ENCODE measurements around the gene FOXJ2.
"Not testable (repeated sequence)": the region's sequence is repeated elsewhere in the genome, so short reads cannot be mapped to it uniquely, and the experiment has no call there.

The FOXJ2 gene

DNA sequence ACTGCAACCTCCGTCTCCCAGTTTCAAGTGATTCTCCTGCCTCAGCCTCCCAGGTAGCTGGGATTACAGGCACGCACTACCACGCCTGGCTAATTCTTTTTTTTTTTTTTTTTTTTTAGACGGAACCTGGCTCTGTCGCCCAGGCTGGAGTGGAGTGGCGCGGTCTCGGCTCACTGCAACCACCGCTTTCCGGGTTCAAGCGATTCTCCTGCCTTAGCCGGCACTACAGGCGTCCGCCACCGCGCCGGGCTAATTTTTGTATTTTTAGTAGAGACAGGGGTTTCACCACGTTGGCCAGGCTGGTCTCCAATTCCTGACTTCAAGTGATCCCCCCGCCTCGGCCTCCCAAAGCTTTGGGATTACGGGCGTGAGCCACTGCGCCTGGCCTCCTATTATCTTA, 1.5 kb upstream of the FOXJ2 start:
- DNase-seq = not testable (repeated sequence)

DNA sequence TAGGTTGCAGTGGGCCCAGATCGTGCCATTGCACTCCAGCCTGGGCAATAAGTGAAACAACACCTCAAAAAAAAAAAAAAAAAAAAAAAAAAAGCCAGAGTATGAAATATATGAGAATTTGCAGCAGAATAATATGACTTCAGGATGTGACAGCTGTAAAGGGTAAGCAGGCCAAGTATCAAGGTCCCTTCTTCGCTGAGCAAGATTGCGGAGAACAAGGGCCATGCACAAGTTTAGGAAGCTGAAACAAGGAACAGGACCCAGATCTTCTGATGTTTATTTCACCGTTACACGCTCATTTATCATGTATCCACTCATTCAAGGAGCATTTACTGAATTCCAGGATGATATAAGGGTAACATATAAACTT, 659 bp upstream of the FOXJ2 start:
- DNase-seq = no peak

DNA sequence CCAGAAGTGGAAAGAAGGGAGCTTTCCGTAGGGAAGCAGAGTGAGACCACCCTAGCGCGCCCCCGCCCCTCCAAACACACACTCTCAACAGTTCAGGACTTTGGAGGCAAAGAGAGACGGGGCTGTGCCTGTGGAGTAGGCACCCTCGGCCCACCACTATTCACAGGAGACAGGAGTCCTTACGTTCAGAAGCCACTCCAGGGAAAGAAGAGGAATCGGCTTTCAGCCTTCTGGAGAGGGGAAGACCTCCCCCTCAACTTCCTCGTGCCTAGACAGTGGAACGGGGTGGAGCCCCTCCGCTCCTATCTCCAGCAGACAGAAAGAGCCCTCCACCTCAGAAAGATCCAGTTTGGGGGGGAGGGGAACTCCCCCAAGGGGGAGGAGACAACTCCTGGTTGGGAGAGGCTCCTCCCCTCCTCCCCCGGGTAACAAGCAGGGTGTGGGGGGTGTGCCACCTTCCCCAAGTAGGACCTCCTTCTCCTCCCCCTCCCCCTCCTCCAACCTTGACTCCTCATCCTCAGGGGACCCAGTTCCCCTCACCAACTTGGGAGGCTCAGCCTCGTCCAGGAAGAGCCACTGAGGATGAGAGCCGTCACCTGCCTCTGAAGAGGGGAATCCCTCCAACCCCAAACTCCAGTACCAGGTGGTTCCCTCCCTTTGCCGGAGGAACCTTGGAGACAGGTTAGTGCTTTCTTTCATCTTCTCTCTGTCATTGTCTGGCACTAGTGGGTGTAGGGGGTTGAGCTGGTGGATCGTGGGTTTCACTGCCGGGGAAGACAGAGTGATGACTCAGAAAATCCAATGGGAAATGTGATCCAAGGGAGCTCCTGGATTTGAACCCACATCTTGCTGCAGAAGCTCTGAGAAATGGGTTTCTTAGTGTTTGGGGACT, 883 bp downstream of the FOXJ2 start:
- no peak for DNase-seq

DNA sequence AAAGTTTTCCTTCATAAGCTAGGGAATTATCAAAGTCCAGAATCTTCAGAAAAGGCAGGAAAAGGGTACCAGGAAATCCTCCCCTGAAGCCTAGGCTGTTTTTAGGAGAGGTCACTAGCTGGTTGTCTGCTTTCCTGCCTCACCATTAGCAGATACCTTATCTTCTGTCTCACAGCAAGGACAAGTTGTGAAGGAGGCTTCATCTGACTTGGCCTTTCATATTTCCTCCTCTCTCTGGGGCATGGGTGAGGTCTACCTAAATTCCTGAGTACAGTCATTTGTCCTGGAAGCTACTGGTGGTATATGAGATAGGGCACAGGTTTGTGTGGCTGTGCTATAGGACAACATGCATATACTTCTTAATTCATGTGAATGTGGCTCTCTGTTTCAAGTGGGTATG, 2.3 kb downstream of the FOXJ2 start:
- no peak for DNase-seq

DNA sequence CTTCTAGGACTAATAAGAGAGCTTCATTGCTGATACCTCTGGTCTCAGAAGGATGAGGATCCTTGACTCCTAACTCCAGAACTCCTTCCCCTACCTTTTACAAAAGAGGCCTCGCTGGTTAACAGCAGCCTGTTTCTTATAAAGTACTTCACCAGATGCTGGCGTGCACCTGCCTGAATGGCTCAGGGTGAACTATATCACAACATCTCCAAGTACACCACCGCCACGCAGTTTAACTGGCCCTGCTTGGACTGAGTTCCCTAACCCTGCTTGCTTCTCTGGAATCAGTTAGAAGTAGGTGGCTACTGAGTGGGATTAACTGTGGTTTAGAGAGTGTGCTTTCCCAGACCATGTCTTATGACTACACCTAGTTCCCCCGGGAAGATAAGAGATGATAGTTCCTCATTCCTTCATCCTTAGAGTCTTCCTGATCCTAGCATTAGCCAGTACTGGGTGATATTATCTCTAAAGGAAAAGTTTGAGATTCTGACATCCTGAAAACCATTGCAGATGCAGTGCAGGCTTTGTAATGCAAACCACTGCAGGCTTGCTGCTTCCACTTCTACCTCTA, 3.0 kb downstream of the FOXJ2 start:
- DNase-seq = no peak

DNA sequence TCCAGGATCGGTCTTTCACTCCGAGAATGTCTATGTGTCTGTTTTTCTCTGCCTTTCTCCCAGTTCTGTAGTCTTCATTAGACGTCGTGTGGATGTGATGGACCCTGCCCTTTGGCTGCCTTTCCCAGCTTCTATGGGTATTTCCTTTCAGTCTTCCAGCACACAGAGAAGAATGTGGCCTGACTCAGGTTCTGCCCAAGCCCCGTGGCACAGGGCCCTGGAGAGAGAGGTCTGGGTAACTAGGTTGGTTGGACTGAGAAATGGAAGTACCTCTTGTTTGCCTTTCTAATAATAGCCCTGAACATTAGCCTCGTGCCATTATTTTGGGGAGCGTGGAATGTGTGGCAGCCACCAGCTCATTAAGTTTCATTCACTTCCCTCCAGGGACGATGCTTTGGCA, 3.8 kb downstream of the FOXJ2 start:
- DNase-seq = no peak

DNA sequence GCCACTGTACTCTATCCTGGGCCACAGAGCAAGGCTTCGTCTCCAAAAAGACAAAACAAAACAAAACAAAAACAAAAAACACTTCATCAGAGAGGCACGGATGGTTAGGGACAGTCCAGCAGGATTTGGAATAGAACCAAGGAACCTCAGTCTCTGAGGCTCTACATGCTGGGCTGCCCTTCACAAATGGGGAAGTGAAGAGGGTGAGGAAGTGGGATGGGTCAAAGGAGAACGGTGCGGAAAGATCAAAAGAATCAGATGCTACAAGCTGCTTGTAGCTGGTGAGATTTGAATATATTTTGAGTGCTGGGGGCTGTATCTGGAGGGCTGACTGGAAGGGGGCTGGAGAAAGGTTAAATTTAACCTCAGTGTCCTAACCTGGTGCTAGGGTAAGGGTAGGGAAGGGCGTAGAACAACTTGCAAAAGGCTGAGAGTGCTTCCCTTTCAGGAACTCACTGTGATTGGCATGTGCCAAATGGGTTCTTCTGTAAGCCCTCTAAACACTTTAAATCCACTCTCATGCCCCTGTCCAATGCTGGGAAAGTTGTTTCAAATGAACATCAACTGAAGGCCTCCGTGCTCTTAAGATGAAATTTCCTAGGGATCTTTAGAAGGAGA, 4.6 kb downstream of the FOXJ2 start:
- DNase-seq = no peak

DNA sequence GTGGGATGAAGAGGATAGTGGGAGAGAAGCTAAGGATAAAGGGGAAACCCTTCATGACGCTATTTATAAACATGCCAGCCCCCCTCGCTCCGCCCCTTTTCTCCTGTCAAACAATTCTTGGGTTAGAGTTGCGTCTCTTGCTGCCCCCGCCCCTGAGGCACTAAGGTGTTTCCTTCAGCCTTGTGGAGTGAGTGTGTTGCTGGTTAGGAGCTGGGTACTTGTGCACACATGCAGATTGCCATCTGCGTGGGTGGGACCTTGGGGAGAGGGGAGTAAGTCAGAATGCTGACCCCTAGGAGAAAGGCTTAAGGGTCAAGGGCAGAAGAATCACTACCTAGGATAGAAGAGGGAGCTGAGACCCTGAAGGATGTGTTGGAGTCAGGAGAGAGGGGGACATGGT, 5.4 kb downstream of the FOXJ2 start:
- no peak for DNase-seq

DNA sequence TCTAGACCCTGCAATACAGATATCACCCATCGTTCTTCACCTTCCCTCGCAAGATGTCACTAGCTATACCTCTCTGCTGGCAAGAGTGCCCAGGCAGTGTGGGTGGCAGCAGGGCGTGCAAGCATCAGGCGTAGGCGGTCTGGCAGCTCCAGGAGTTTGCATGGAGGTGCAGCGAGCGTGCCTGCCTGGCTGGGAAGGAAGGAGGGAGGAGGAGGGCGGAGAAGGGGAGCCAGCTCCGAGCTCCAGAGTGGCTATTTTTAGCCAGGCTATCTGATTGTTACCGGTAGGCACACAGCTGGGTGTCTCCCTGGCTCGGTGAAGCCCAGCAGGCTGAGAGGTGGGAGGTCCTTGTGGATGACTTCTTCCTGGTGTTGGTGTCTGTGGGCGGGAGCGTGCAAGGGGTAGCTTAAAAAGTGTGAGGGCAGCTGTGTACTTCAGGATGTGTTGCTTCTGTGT, 6.2 kb downstream of the FOXJ2 start:
- peak; percentile 39 for DNase-seq

DNA sequence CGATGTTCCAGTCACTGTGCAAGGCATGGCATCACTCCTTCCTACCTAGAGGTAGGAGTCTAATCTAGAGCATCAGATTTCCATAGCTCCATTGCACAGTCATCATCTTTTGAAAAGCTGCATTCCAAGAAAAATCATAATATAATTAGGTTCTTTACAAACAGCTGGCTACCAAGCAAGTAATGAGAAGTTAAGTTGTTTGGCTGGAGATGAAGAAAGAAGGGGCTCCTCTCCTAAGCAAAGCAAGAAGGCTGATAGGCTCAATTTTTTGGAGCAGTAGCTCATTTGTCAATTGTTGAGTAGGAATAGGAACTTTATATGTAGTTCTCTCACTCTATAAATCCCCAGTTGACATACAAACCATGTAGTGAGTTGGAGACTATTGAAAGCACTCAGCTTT, 8.3 kb downstream of the FOXJ2 start:
- DNase-seq = no peak

DNA sequence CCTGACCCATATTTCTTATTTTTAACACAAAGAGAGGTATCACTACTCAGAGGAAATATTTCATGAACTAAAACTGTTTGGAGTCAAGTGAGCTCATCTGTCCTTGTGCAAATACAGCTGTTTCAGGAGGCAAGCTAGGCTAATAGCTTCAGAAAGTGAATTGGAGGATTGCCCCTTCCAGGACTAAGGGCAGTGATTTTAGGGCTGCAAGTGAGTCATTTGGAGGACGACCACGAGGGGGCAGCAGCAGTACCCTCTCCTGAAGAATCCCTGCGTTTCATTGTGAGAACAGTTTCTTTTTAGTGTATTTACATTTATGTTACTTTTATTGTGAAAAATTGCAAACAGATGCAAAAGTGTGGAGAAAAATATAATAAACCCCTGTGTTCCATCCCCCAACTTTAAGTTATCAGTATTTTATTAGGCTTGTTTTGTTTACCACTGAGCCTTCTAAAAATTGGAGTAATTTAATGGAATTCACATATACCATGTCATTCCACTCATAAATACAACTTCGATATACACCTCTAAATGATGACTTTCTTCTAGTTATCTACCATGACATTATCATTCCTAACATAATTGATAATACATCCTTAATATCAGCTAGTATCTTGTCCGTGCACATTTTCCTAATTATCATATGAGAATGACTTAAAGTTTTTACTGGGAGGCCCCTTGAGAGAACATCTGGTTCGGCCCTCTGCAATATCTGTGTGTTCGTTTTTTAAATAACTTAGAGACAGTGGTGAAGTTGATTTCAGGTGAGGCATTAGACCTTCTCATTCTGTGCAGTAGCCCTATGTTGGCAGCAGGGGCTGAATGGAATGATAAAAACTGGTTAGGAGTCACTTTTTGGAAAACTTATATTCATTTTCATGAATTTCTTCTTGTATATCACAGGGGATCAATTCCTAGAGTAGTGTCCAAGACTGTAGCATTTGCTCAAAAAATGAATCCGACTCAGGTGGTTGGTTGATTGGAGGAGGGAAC, 13.7 kb downstream of the FOXJ2 start:
- DNase-seq = no peak

DNA sequence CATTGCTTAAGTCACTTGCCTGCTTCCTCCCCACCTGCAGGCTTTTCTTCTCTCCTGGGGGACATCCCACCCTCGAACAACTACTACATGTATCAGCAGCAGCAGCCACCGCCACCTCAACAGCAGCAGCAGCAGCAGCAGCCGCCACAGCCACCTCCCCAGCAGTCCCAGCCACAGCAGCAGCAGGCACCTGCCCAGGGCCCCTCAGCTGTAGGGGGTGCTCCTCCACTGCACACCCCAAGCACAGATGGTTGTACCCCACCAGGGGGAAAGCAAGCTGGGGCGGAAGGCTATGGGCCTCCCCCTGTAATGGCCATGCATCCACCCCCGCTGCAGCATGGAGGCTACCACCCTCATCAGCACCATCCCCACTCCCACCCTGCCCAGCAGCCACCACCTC, 15.3 kb downstream of the FOXJ2 start:
- DNase-seq = no peak

DNA sequence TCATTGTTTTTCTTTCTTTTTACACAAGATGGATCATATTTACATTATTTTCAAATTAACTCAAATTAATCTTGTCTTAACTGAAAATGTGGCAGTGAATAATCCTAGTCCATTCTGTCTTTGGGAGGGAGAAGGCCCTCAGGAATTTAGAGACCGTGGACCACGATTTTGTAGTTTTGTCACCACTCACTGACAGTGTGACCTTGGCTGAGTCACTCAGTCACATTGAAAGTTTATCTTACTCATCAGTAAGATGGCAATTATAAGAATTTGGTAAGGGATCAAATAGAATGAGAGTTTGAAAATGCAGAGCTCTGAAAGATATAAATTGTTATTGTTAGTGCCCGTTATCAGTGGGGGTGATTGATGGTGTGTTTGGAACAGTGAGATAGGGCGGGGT, 16.4 kb downstream of the FOXJ2 start:
- DNase-seq = no peak

DNA sequence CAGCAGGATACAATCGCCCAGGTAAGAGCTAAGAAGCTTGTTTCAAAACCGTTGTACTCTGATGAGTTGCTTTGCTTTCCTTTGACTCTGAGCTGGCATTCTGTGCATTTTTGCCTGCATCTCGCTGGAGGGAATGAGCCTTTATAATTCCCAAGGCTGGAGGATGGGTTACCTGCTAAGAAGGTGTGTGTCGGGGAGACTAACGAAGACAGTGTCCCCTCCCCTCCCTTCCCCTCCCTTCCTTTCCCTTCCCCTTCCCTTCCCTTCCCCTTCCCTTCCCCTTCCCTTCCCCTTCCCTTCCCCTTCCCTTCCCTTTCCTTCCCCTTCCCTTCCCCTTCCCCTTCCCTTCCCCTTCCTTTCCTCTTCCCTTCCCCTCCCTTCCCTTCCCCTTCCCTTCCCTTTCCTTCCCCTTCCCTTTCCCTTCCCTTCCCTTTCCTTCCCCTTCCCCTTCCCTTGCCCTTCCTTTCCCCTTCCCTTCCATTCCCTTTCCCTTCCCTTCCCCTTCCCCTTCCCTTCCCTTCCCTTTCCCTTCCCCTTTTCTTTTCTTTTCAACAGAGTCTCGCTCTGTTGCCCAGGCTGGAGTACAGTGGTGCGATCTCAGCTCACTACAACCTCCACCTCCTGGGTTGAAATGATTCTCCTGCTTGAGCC, 18.2 kb downstream of the FOXJ2 start:
- no peak for DNase-seq

DNA sequence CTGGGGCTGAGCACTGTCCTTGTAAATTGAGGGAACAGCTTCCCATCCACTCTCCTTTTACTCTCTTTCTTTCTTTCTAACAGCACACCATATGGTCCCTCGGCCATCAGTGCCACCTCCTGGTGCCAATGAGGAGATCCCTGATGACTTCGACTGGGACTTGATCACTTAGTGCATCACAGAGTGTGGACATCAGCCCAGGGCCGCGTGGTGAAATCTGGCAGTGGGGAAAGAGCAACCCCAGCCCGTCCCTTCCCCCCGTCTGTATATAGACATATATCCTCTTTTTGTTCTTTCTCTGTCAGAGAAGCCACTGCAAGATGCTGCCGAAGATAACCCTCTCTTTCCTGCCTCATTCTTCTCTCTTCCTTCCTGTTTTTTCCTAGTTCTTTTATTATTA, 20.2 kb downstream of the FOXJ2 start:
- no peak for DNase-seq

DNA sequence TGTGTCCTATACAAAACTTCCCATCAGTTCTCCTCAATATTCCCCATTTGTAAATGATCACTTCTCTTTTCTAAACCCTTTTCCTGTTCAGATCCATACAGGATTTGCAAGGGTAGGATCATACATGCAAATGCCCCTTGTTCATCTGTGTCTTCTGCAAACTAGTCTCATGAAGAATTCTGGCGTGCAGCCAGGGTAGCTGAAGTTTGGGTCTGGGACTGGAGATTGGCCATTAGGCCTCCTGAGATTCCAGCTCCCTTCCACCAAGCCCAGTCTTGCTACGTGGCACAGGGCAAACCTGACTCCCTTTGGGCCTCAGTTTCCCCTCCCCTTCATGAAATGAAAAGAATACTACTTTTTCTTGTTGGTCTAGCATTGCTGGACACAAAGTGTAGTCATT, 22.3 kb downstream of the FOXJ2 start:
- DNase-seq = no peak

DNA sequence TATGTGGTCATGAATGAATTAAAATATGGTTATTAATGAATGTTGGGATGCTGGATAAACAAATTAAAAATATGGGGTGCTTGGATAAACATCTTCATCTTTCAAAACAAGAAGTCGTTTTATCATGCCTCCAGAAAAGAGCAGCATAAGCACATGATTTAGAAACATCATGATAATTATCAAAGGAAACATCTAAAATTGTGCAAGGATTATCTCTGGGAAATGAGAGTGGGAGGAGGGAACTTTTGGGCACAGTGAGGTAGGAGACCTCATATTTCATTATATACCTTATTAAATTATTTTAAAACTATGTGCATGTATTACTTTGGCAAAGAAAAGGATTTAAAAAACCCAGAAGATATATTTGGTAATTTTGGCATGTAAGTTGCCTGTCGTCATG, 24.8 kb downstream of the FOXJ2 start:
- no peak for DNase-seq

DNA sequence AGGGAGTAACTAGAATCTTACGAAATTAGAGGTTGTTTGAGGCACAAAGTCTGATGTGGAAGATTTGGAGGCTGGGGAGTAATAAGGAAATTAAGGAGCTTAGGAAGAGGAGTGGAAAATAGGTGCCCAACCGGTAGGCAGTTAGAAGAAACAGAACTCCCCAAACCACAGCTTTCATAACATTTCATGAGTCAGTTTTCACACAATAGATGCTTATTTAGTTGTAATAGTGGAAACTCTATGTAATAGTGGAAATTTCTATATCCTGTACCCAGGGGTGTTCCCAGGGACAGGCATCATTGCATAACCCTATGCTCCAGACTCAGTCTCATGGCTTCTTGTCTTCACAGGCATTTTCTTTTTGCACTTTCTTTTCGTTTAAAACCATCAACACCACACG, 25.3 kb downstream of the FOXJ2 start:
- DNase-seq = no peak

DNA sequence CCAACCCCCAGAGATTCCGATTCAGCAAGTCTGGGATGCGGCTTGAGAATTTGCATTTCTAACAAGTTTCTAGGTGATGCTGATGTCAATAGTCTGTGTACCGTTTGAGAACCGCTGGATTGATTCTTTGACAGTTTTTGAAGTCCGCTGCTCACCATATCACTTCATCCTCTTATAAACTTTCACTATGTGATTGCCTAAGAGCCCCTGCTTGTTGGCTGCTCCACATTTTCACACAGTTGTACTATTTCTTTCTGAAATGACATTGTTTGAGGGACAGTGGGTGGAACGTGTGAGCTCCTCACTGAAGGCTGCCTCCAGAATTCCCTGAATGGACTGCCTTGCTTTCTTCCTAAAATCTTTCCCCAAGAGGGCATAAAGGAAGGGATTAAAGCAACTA, 26.0 kb downstream of the FOXJ2 start:
- no peak for DNase-seq

DNA sequence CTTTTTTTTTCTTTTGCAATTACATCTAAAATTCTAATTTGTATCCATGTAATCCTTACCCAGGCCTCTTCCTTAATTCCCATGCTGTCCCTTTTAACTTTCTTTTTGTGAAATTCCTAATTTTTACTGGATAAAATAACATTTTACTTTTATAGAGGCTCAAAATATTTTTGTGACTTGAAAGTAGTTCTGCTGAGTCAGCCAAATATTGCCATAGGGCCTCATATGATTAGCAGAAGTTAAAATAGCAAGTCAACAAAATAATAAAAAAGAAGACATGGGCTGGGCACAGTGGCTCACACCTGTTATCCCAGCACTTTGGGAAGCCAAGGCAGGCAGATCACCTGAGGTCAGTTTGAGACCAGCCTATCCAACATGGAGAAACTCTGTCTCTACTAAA, 31.6 kb downstream of the FOXJ2 start:
- no peak for DNase-seq

DNA sequence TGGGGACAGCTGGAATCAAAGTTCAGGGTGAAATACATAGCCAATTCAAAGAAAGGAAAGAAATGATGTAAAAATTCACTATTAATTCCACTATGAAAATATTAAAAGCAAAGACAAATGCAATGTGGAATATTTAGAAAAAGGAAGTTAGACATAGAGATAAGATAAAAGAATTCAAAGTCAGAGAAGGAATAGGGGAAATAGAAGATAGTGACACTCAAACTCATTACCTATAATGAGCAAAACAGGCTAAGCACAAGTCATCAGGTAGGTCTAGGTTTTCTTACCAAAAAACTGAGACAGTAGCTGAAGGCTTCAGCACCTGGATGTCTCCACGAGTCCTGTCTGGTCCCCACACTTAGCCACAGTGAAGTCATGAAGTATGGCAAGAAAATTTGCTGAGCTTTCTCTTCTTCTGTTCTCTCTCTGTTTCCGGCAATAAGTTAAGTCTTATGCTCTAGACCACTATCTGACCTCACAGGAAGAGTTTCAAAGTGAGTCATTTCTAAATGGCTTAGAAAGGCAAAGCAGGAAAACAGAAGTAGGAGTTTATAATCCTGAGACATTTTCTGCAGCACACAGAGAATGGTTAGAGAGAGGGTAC, 33.6 kb downstream of the FOXJ2 start, which contains the start of gene C3AR1:
Gene C3AR1, minus strand, starts transcription at position 369 of the 604 bp plus-strand sequence. CDS start 6,174 bp downstream, outside the sequence.
- no peak for DNase-seq

DNA sequence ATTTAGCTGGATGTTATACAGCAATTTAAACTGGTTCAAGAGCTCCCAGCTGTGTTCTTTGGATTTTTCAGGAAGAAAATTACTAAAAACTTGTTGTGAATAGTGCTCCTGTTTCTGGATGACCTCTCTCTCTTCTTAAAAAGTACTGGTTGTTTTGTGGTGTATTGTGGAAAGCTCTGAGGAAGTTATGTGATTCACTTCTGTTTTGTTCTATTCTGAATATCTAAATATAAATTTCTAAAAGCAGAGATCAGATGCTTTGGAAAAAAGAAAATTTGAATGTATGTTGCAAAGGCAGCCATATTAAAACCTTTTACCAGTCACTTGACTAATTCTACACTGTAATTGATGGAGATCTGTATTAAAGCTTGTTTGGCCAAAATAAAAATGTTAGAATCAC, 37.1 kb downstream of the FOXJ2 start:
- DNase-seq = no peak

All from DMS 273 treated with DMSO at 0.1 percent for 48 hours (cell line).